Lower leg skin (tissue), 3 donors: ENCODE data around the gene CYP4A22.

Source experiments
- CTCF ChIP-seq, 3 donors: fragments of 450-650 bp; IDR thresholded peaks; one replicate each; pipeline ENCODE4 v1.5.1; 2016; ENCODE audit warnings: antibody characterized with exemption in 3 of 3, mild to moderate bottlenecking in 3 of 3, moderate library complexity in 2 of 3
- POLR2A ChIP-seq, 2 donors: fragments of 450-650 bp; IDR thresholded peaks; one replicate each; pipeline ENCODE4 v1.6.1; 2016 to 2017; ENCODE audit warnings: antibody characterized with exemption in 2 of 2, mild to moderate bottlenecking in 1 of 2, moderate library complexity in 1 of 2

DNA sequence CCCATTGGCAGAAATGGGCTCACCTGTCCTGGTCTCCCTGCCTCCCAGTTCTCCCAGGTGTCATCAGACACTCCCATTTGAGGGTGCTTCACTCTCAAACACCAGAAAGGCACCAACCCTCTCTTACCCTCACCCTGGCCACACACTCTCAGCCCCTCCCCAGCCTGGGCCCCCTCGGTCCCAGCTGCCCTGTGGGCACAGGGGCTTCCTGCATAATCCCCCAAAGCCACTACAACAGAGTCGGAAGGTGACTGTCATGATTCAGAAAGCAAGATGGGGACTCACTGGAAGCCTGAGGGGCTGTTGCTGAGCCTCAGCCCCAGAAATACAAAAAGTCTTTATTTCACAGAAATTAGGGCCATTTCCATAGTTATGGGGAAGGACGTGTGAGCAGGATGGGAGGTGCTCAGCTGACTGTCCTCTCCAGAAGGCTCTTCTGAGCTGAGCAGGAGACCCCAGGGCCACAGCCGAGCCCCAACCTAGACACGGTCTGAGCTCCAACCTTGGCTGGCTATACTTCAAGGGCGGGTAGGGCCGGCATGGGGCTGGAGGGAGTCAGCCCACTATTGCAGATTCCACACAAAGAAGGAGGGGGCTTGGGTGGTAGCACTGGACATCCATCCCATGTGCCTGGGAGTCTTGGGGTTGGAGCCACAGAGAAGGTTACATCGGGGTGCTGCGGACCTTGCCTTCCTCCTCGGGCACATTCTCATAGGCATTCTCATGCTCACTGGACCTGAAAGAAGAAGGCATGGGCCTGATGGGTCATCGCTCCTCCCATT lies 46.3 kb downstream of the CYP4A22 start:
- TF ChIP-seq POLR2A (IDR thresholded peaks at IDR 0.05) (no peak), CTCF (IDR thresholded peaks at IDR 0.05) (no peak)
